Ovary (tissue), 9 donors: ENCODE results near the gene PLCB1. TPM values are rescaled to one million over a fixed set of nuclear protein-coding genes. Genes with fewer than 3 reads are reported as not detected.
"Not testable (repeated sequence)": the region's sequence is repeated elsewhere in the genome, so short reads cannot be mapped to it uniquely, and the experiment has no call there.

Source experiments
- DNase-seq, 5 donors: peaks; one replicate each; pipeline ENCODE4 v3.0.0-alpha.2; 2019 to 2020
- H3K27ac ChIP-seq, 2 donors: fragments of 200-600 bp; one replicate each; pipeline versions ENCODE4 v1.5.1 to v1.8.0; 2019 to 2022
- H3K27me3 ChIP-seq: fragments of 200-600 bp; one replicate; pipeline ENCODE4 v1.8.0; 2022
- H3K36me3 ChIP-seq: fragments of 200-600 bp; sonication (generic); one replicate; pipeline ENCODE4 v1.5.1; 2019
- H3K4me1 ChIP-seq: one replicate; pipeline ENCODE4 v1.8.1; 2013; ENCODE audit warnings: mild to moderate bottlenecking, moderate library complexity; ENCODE audit not compliant: insufficient read depth
- H3K4me3 ChIP-seq: fragments of 200-600 bp; sonication (generic); one replicate; pipeline ENCODE4 v1.5.1; 2017
- H3K9me3 ChIP-seq, 2 donors: fragments of 200-600 bp in 1 of 2; sonication (generic) in 1 of 2; one replicate each; pipeline versions ENCODE4 v1.5.1 to v1.8.1; 2013 to 2019; ENCODE audit warnings: mild to moderate bottlenecking in 1 of 2, moderate library complexity in 1 of 2
- CTCF ChIP-seq, 3 donors: fragments of 450-650 bp in 2 of 3; fragments of 200-600 bp in 1 of 3; IDR thresholded peaks; one replicate each; pipeline versions ENCODE4 v1.5.1 to v1.8.0; 2016 to 2022; ENCODE audit warnings: antibody characterized with exemption in 3 of 3, mild to moderate bottlenecking in 1 of 3
- EP300 ChIP-seq: sonication (generic); formaldehyde crosslinking; IDR thresholded peaks from one replicate; pipeline ENCODE4 v1.6.1; 2017; ENCODE audit warnings: antibody characterized with exemption
- POLR2A ChIP-seq: fragments of 450-650 bp; IDR thresholded peaks from one replicate; pipeline ENCODE4 v1.6.1; 2017; ENCODE audit warnings: antibody characterized with exemption, mild to moderate bottlenecking, moderate library complexity
- WGBS, 3 donors: extraction: QIAGEN DNeasy Blood & Tissue Kit in 1 of 3; methylation state at CpG; one replicate each; pipeline versions ENCODE4 v1.1.5 to v1.1.7; 2013 to 2017; 5-methylcytosine and 5-hydroxymethylcytosine counted together
- intact Hi-C, 4 donors: fragments of 100-400 bp; cut with DNase I; formaldehyde crosslinking; loops; one replicate each; pipeline versions ENCODE4 v1.11.0 to v1.15.1; 2022 to 2023
- polyA plus RNA-seq, 2 donors: library from polyadenylated mRNA; stranded (reverse); fragments of 200-250 nt in 1 of 2; fragments of 350-450 nt in 1 of 2; fragmentation: Illumina TruSeq in 1 of 2; extraction: RNeasy Lipid Tissue Mini Kit (QIAGEN cat#74804) in 1 of 2; gene quantifications; one replicate each; pipeline ENCODE4 v1.2.3, GENCODE V29; 2013 to 2014
- total RNA-seq, 7 donors: library from RNA; depleted of rRNA in 2 of 7; stranded (reverse); fragments of >200 nt in 2 of 7; fragmentation: NEBNext Ultra II Directional in 3 of 7; extraction: Animal tissue kit (Norgen Biotek cat#: 25700) in 3 of 7; gene quantifications; one replicate each; pipeline versions ENCODE4 v1.1.0 to v1.2.4, GENCODE V29; 2016 to 2023
- donor health status: DM: no; HTN: no; CAD: no; lungs with moderate emphysema.
- donor health status: DM: no; HTN: no; CAD: no.
- donor health status: Bipolar disorder and iron deficiency.
- donor health status: DM: yes; HTN: yes; CAD: no.
- donor health status: DM: no; HTN: no; CAD: no.
- donor health status: DM: yes; HTN: yes; CAD: no.

The PLCB1 gene
- total and polyA plus RNA-seq, 9 donors = 2.9 to 29.5 (median 9.0) TPM

DNA sequence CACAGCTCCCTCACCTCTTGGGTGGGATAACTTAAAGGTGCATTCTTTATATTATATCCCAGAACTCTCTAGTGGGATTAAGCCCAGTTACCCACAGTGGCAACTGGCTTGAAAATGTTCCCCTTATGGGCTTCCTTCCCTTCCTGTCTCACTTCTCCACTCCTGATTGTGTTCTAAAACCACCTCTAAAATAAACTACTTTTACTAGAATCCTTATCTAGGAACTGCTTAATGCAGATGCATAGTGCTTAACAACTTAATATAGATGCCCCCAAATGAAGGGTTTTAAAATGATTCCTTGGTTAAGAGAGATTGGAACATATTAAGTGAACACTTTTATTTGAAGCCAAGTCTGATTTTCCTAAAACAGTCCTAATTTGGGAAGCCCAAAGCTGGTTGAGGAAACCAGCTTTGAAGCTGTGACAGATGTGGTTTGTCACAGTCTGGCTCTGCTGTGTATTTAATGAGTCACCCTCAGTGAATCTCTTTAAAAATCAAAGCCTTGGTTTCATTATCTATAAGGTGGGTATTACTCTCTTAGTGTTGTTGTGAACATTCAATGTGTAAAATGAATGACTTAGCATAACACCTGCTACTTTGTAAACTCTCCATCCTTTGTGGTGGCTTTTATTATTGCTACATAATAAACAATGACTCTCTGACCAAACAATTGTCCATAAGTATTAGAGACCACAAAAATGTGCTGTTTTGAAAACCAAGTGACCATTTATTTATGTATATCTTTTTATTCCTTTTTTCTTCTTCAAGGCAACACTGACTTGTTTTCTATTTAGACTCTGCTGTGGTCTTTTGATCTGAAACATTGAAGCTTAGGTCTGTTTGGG, 24.4 kb downstream of the PLCB1 start:
- DNase-seq = no peak
- intact Hi-C loops = no loop called here
- no peaks in the 10 kb centered on the region for H3K36me3 ChIP-seq
- TF ChIP-seq EP300 = no peak
- no peaks in the 10 kb centered on the region for H3K9me3 ChIP-seq
- H3K27me3 ChIP-seq = no peaks in the 10 kb centered on the region
- no peak overlapping the region for H3K4me3 ChIP-seq
- no peaks in the 10 kb centered on the region for H3K4me1 ChIP-seq
- no peak overlapping the region for H3K27ac ChIP-seq

DNA sequence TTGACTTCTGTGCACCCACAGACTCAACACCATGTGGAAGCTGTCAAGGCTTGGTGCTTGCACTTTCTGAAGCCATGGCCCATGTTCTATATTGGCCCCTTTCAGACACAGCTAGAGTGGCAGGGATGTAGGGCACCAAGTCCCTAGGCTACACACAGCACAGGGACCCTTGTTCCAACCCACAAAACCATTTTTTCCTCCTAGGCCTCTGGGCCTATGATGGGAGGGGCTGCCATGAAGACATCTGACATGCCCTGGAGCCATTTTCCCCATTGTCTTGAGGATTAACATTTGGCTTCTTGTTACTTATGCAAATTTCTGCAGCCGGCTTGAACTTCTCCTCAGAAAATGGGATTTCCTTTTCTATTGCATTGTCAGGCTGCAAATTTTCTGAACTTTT, 27.2 kb downstream of the PLCB1 start:
- intact Hi-C loops, H3K9me3 ChIP-seq, H3K27me3 ChIP-seq, H3K4me3 ChIP-seq, DNase-seq, H3K27ac ChIP-seq, H3K4me1 ChIP-seq, H3K36me3 ChIP-seq: not testable (repeated sequence)
- 93 to 100% (median 97%) methylated on average over 1 of the region's 1 CpG for WGBS, 3 donors

DNA sequence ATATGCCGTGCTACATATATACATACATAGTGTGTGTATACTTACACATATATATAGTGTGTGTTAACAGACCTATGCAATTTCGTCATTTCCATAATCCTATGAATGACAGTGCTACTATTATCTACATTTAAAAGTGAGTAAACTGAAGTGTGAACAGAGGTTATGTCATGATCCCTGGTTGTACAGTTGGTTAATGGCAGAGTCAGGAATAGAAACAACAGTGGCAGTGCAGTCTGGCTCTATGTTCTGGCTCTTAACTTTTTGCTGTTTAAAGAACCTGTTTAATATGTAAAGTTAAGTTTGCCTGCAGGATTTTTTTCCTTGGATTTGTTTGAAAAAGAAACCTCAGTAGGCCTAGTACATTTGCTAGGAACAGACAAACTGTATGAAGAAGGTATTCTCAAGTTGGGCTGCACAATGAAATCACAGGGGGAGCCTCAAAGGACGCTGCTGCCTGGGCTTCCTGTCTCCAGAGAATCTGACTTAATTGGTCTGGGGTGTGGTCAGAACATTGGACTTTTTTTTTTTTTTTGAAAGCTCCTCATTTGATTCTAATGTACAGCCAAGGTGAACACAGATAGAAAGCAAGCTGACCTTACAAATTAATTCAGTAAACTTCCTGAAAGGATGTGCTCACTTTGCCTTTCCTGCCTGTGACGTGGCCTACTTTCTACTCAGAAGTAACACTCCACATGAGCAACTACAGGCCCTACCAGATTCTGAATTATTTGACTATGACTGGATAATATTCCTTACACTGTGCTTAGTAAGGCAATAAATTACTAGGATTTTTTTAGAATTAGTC, 29.4 kb downstream of the PLCB1 start:
- H3K27ac ChIP-seq = no peak overlapping the region
- TF ChIP-seq EP300 (no peak), CTCF (IDR thresholded peaks at IDR 0.05) (no peak), POLR2A (no peak)
- intact Hi-C loops = no loop called here

GRCh38 chr20:8162610-8163009, 30.5 kb downstream of the PLCB1 start:
- no peak for DNase-seq

More for the DNA sequence above, 29.4 kb downstream of the PLCB1 start:
- Histone ChIP-seq H3K27me3 (no peaks in the 10 kb centered on the region), H3K9me3 (no peaks in the 10 kb centered on the region), H3K4me1 (no peaks in the 10 kb centered on the region), H3K4me3 (no peak overlapping the region), H3K36me3 (no peaks in the 10 kb centered on the region)
- 81 to 86% (median 85%) methylated on average over 4 of the region's 4 CpGs for WGBS, 3 donors
- no peak for DNase-seq

DNA sequence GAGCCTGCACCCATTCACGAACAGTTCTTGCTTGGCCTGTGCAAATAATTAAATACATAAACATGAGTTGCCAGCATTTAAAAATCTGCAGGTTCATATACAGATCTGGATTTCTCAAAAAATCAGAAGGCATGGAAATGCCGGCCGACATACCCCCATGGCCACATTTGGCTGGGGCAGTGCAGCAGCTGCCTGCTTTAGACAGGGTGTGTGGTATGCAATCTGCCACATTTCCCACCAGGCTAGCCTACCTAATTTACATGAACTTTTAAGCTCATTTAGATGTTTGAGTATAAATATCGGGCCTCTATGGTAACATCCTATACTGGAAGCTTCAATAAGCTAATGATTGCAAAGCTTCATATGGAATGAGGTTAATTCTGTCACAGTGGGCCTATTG, 31.5 kb downstream of the PLCB1 start:
- Histone ChIP-seq H3K4me3 (no peak overlapping the region), H3K36me3 (no peaks in the 10 kb centered on the region), H3K4me1 (no peaks in the 10 kb centered on the region), H3K27me3 (no peaks in the 10 kb centered on the region), H3K9me3 (no peaks in the 10 kb centered on the region), H3K27ac (no peak overlapping the region)
- no peak for TF ChIP-seq EP300
- TF ChIP-seq CTCF (IDR thresholded peaks at IDR 0.05) = no peak
- TF ChIP-seq POLR2A = no peak
- DNase-seq = no peak
- intact Hi-C loops = no loop called here
- WGBS, 3 donors = 90 to 98% (median 96%) methylated on average over 4 of the region's 4 CpGs

More at GRCh38 chr20:8162610-8163009, 30.5 kb downstream of the PLCB1 start:
- Histone ChIP-seq H3K9me3 (no peaks in the 10 kb centered on the region), H3K4me3 (no peak overlapping the region), H3K27me3 (no peaks in the 10 kb centered on the region), H3K27ac (no peak overlapping the region), H3K36me3 (no peaks in the 10 kb centered on the region), H3K4me1 (no peaks in the 10 kb centered on the region)
- TF ChIP-seq EP300 = no peak
- no peak for TF ChIP-seq POLR2A
- no peak for TF ChIP-seq CTCF (IDR thresholded peaks at IDR 0.05)
- intact Hi-C loops = no loop called here
- 90 to 97% (median 94%) methylated on average over 2 of the region's 2 CpGs for WGBS, 3 donors
